WTC11 (cell line): ENCODE measurements around the gene MIEF2. TPM values are rescaled to one million over a fixed set of nuclear protein-coding genes. Genes with fewer than 3 reads are reported as not detected.

Experiments
- ATAC-seq: fragments of 200-7000 bp; cut with Tn5 transposase; 2 replicates; pipeline ENCODE4 v1.10.0; 2021; ENCODE audit warnings: mild to moderate bottlenecking, moderate library complexity
- CTCF ChIA-PET: fragments of 300-600 bp; sonication (Branson Sonifier 250); formaldehyde crosslinking; loops from one replicate; lab custom pipeline; 2021; ENCODE audit warnings: antibody characterized with exemption; lab: Charles Lee
- POLR2A ChIA-PET: fragments of 350-600 bp; sonication (Branson Sonifier 250); formaldehyde crosslinking; loops from one replicate; lab custom pipeline; 2021; ENCODE audit warnings: antibody characterized with exemption; lab: Charles Lee
- DNase-seq: peaks from one replicate; pipeline ENCODE4 v3.0.0; 2021; ENCODE audit warnings: low spot score
- H3K27ac Mint-ChIP-seq: 2 replicates; pipeline ENCODE4 v1.8.0; 2021; ENCODE audit warnings: mixed read lengths
- H3K27me3 Mint-ChIP-seq: 2 replicates; pipeline ENCODE4 v1.8.0; 2021; ENCODE audit warnings: low read depth, mild to moderate bottlenecking, moderate library complexity, mixed read lengths
- H3K36me3 Mint-ChIP-seq: 2 replicates; pipeline ENCODE4 v1.8.0; 2021; ENCODE audit warnings: mixed read lengths
- H3K4me1 Mint-ChIP-seq: 2 replicates; pipeline ENCODE4 v1.8.0; 2022; ENCODE audit warnings: mixed read lengths
- H3K4me3 Mint-ChIP-seq: 2 replicates; pipeline ENCODE4 v1.8.0; 2021; ENCODE audit warnings: mild to moderate bottlenecking, moderate library complexity, mixed read lengths
- H3K9me3 Mint-ChIP-seq: 2 replicates; pipeline ENCODE4 v1.8.0; 2021; ENCODE audit warnings: mixed read lengths
- ATF1 ChIP-seq: sonication (generic); formaldehyde crosslinking; IDR thresholded peaks from 2 replicates; pipeline ENCODE4 v1.8.1; 2023; ENCODE audit warnings: mild to moderate bottlenecking, moderate library complexity, missing genetic modification reagents
- ELF4 ChIP-seq: sonication (generic); formaldehyde crosslinking; IDR thresholded peaks from 2 replicates; pipeline ENCODE4 v1.8.1; 2022; ENCODE audit warnings: low read depth, mild to moderate bottlenecking, moderate library complexity, missing genetic modification reagents
- NR1H2 ChIP-seq: sonication (generic); formaldehyde crosslinking; IDR thresholded peaks from 2 replicates; pipeline ENCODE4 v1.9.0; 2021; ENCODE audit warnings: mild to moderate bottlenecking, moderate library complexity, missing genetic modification reagents
- STAT6 ChIP-seq: sonication (generic); formaldehyde crosslinking; conservative IDR thresholded peaks from 2 replicates; pipeline ENCODE4 v1.8.1; 2023; ENCODE audit warnings: mild to moderate bottlenecking, low read depth, missing genetic modification reagents, moderate library complexity
- ZNF425 ChIP-seq: fragments of 250-450 bp; sonication (Bioruptor Pico); conservative IDR thresholded peaks from 2 replicates; pipeline ENCODE4 v1.9.0; 2021; ENCODE audit warnings: mild to moderate bottlenecking
- ZSCAN18 ChIP-seq: fragments of 250-450 bp; sonication (Bioruptor Pico); IDR thresholded peaks from 2 replicates; pipeline ENCODE4 v2.1.2; 2022; ENCODE audit warnings: mild to moderate bottlenecking, moderate library complexity
- total RNA-seq: library from RNA; stranded (reverse); gene quantifications from 3 replicates; pipeline ENCODE4 v1.2.3, GENCODE V29; 2021
- TF ChIP-seq, protein P1 (sequence below): sonication (generic); formaldehyde crosslinking; IDR thresholded peaks from 2 replicates; pipeline ENCODE4 v1.8.1; 2022; ENCODE audit warnings: low read depth, mild to moderate bottlenecking, moderate library complexity, missing genetic modification reagents, borderline replicate concordance
- TF ChIP-seq, protein P2 (sequence below): fragments of 250-450 bp; sonication (Bioruptor Pico); IDR thresholded peaks from 2 replicates; pipeline ENCODE4 v1.8.0; 2021; ENCODE audit warnings: mild to moderate bottlenecking
- TF ChIP-seq, protein P3 (sequence below): sonication (generic); formaldehyde crosslinking; IDR thresholded peaks from 2 replicates; pipeline ENCODE4 v1.8.1; 2023; ENCODE audit warnings: mild to moderate bottlenecking, missing genetic modification reagents
- TF ChIP-seq, protein P4 (sequence below): sonication (generic); formaldehyde crosslinking; IDR thresholded peaks from 2 replicates; pipeline ENCODE4 v1.8.1; 2023; ENCODE audit warnings: mild to moderate bottlenecking, missing genetic modification reagents, moderate library complexity

The MIEF2 gene
- total RNA-seq, 1 experiment from 2014 or later = 18.8 TPM

DNA sequence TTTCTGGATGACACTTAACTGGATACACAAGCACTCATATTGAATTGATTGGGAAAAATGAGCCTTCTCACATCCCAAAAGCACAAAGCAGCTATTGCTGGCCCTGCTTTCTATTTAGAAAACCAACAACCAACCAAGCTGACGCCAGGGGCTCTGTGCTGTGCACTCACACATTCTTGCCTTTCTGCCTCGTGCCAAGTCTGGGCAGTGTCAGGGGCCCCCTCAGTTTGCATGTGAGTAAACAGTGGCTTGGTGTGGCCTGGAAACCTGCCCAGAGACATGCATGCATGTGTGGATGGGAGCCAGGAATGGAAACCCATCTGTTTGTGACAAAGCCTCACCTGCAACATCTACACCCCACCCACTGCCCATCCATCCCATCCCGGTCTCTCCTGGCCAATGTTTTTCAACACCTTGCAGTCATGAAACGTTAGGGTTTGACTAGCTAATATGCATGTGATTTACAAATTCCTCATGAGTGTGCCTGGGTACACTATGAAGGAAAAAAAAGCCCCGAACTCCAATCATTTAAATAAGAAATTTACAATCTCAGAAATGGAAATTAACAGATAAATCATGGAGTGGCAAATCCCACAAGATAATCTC lies 20.4 kb downstream of the MIEF2 start (continued):
- TF ChIP-seq ZSCAN18 (CRISPR knock-in tag) = no peak
- TF ChIP-seq, protein P1, sequence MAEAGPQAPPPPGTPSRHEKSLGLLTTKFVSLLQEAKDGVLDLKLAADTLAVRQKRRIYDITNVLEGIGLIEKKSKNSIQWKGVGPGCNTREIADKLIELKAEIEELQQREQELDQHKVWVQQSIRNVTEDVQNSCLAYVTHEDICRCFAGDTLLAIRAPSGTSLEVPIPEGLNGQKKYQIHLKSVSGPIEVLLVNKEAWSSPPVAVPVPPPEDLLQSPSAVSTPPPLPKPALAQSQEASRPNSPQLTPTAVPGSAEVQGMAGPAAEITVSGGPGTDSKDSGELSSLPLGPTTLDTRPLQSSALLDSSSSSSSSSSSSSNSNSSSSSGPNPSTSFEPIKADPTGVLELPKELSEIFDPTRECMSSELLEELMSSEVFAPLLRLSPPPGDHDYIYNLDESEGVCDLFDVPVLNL (CRISPR knock-in tag) = no peak
- no peak for TF ChIP-seq ZNF425 (CRISPR knock-in tag)
- TF ChIP-seq ELF4 = no peak
- TF ChIP-seq, protein P2, sequence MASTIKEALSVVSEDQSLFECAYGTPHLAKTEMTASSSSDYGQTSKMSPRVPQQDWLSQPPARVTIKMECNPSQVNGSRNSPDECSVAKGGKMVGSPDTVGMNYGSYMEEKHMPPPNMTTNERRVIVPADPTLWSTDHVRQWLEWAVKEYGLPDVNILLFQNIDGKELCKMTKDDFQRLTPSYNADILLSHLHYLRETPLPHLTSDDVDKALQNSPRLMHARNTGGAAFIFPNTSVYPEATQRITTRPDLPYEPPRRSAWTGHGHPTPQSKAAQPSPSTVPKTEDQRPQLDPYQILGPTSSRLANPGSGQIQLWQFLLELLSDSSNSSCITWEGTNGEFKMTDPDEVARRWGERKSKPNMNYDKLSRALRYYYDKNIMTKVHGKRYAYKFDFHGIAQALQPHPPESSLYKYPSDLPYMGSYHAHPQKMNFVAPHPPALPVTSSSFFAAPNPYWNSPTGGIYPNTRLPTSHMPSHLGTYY (CRISPR knock-in tag) = no peak

- Mint-ChIP-seq H3K4me1 (no peaks in the 10 kb centered on the region), H3K9me3 (no peaks in the 10 kb centered on the region), H3K27me3 (no peaks in the 10 kb centered on the region), H3K4me3 (no peak overlapping the region), H3K27ac (0 out of 2 replicates have a peak overlapping the region, but pooled peaks have one; percentile 53), H3K36me3 (peaks cover 77% of the 10 kb centered on the region)
- ATAC-seq = no peak
- POLR2A ChIA-PET = interaction anchor here (0.6 kb wide), 1 partner anchor 64 kb away, joined by 12 read pairs; no protein-coding TSS in a partner anchor
- DNase-seq = no peak
- CTCF ChIA-PET = interaction anchor here (1.2 kb wide), 1 partner anchor 64 kb away, joined by 3 read pairs; no protein-coding TSS in a partner anchor
- TF ChIP-seq STAT6 (CRISPR knock-in tag) = no peak
- TF ChIP-seq, protein P3, sequence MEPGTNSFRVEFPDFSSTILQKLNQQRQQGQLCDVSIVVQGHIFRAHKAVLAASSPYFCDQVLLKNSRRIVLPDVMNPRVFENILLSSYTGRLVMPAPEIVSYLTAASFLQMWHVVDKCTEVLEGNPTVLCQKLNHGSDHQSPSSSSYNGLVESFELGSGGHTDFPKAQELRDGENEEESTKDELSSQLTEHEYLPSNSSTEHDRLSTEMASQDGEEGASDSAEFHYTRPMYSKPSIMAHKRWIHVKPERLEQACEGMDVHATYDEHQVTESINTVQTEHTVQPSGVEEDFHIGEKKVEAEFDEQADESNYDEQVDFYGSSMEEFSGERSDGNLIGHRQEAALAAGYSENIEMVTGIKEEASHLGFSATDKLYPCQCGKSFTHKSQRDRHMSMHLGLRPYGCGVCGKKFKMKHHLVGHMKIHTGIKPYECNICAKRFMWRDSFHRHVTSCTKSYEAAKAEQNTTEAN (CRISPR knock-in tag) = no peak
- no peak for TF ChIP-seq NR1H2 (CRISPR knock-in tag)
- TF ChIP-seq, protein P2 (CRISPR knock-in tag) = no peak
- TF ChIP-seq, protein P4, sequence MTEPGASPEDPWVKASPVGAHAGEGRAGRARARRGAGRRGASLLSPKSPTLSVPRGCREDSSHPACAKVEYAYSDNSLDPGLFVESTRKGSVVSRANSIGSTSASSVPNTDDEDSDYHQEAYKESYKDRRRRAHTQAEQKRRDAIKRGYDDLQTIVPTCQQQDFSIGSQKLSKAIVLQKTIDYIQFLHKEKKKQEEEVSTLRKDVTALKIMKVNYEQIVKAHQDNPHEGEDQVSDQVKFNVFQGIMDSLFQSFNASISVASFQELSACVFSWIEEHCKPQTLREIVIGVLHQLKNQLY (CRISPR knock-in tag) = no peak
- TF ChIP-seq ATF1 (CRISPR knock-in tag) = no peak
Measured at GRCh38 chr17:18281788-18282187, 21.3 kb downstream of the MIEF2 start.
